K562 (cell line): Measurements from ENCODE around the gene PDE6D. TPM values are rescaled to one million over a fixed set of nuclear protein-coding genes. Genes with fewer than 3 reads are reported as not detected.

ENCODE experiments used
- BRCA1 ChIP-seq, 2 experiments: fragments of 450-650 bp in 1 of 2; sonication (generic) in 1 of 2; formaldehyde crosslinking in 1 of 2; IDR thresholded peaks; 2 replicates each; pipeline versions ENCODE4 v1.5.0 to v1.6.1; 2017 to 2020; ENCODE audit warnings: mild to moderate bottlenecking in 1 of 2, missing genetic modification reagents in 1 of 2
- C11orf30 ChIP-seq: fragments of 450-650 bp; IDR thresholded peaks from 2 replicates; pipeline ENCODE4 v1.6.1; 2016; ENCODE audit warnings: low read depth, mild to moderate bottlenecking
- EHMT2 ChIP-seq: fragments of 450-650 bp; IDR thresholded peaks from 2 replicates; pipeline ENCODE4 v1.6.1; 2018; ENCODE audit warnings: antibody characterized with exemption
- FOXM1 ChIP-seq, 2 experiments: fragments of 450-650 bp in 1 of 2; sonication (generic) in 1 of 2; formaldehyde crosslinking in 1 of 2; IDR thresholded peaks; 2 replicates each; pipeline versions ENCODE4 v1.6.1 to v1.9.0; 2017 to 2022; ENCODE audit warnings: low read depth in 2 of 2, mild to moderate bottlenecking in 2 of 2, missing genetic modification reagents in 1 of 2, moderate library complexity in 1 of 2
- FUS ChIP-seq: fragments of 200-400 bp; formaldehyde crosslinking; optimal IDR thresholded peaks from 2 replicates; pipeline ENCODE3; 2017; ENCODE audit warnings: low read depth, low read length
- KLF13 ChIP-seq: fragments of 450-650 bp; IDR thresholded peaks from 2 replicates; pipeline ENCODE4 v1.6.1; 2016; ENCODE audit warnings: missing genetic modification characterization, low read depth, mild to moderate bottlenecking, missing compliant biosample characterization, moderate library complexity, borderline replicate concordance
- MEIS2 ChIP-seq: fragments of 450-650 bp; IDR thresholded peaks from 2 replicates; pipeline ENCODE4 v1.6.1; 2014; ENCODE audit warnings: mild to moderate bottlenecking; ENCODE audit not compliant: partially characterized antibody
- MYC ChIP-seq, 2 experiments: fragments of 250-450 bp in 1 of 2; sonication (Bioruptor Pico) in 1 of 2; IDR thresholded peaks; 2 replicates each; pipeline versions ENCODE4 v1.5.1 to v1.6.1; 2012 to 2021; ENCODE audit warnings: low read depth in 2 of 2, borderline replicate concordance in 1 of 2, improper control_type of control experiment in 1 of 2, low read length in 1 of 2, mild to moderate bottlenecking in 1 of 2, moderate library complexity in 1 of 2
- NFE2L1 ChIP-seq: fragments of 450-650 bp; IDR thresholded peaks from 2 replicates; pipeline ENCODE4 v1.6.1; 2016; ENCODE audit warnings: missing genetic modification characterization, low read depth, mild to moderate bottlenecking, missing compliant biosample characterization, moderate library complexity, borderline replicate concordance
- PHF21A ChIP-seq: fragments of 450-650 bp; IDR thresholded peaks from 2 replicates; pipeline ENCODE4 v1.6.1; 2017; ENCODE audit warnings: low read depth, borderline replicate concordance
- RAD51 ChIP-seq: fragments of 450-650 bp; IDR thresholded peaks from 2 replicates; pipeline ENCODE4 v1.7.1; 2016; ENCODE audit warnings: low read depth, mild to moderate bottlenecking, borderline replicate concordance
- SNRNP70 ChIP-seq: fragments of 200-400 bp; formaldehyde crosslinking; optimal IDR thresholded peaks from 2 replicates; pipeline ENCODE3; 2017; ENCODE audit warnings: low read depth, low read length
- TCF3 ChIP-seq: sonication (generic); formaldehyde crosslinking; IDR thresholded peaks from 2 replicates; pipeline ENCODE4 v1.4.0; 2020; ENCODE audit warnings: mild to moderate bottlenecking, missing genetic modification reagents
- TEAD1 ChIP-seq, 2 experiments: fragments of 450-650 bp in 1 of 2; sonication (generic) in 1 of 2; formaldehyde crosslinking; IDR thresholded peaks; 2 replicates each; pipeline versions ENCODE4 v1.4.0 to v1.8.0; 2020 to 2022; ENCODE audit warnings: mild to moderate bottlenecking in 2 of 2, missing genetic modification reagents in 1 of 2
- XRCC3 ChIP-seq: fragments of 450-650 bp; IDR thresholded peaks from 2 replicates; pipeline ENCODE4 v1.6.1; 2017; ENCODE audit warnings: mild to moderate bottlenecking, moderate library complexity
- ZFPM2 ChIP-seq: fragments of 250-450 bp; sonication (Bioruptor Pico); IDR thresholded peaks from 2 replicates; pipeline ENCODE4 v1.5.1; 2022; ENCODE audit warnings: mild to moderate bottlenecking
- ZNF165 ChIP-seq: fragments of 250-450 bp; sonication (Bioruptor Pico); IDR thresholded peaks from 2 replicates; pipeline ENCODE4 v1.4.0; 2020; ENCODE audit warnings: borderline replicate concordance
- ZNF717 ChIP-seq: fragments of 250-450 bp; sonication (Bioruptor Pico); IDR thresholded peaks from 2 replicates; pipeline ENCODE4 v1.5.0; 2021
- polyA plus RNA-seq, 8 experiments: library from polyadenylated mRNA; depleted of rRNA in 4 of 8; stranded (reverse) in 5 of 8; unstranded in 3 of 8; fragments of >200 nt; fragmentation: Nextera tagmentation in 2 of 8; fragmentation: Illumina TruSeq in 1 of 8; extraction: Ambion mirVana in 2 of 8; extraction: Trizol in 1 of 8; gene quantifications; 2 replicates each; pipeline versions ENCODE4 v1.2.1 to v1.2.3, GENCODE V29; 2011 to 2014; ENCODE audit warnings: inconsistent platforms in 1 of 8, missing spikeins in 1 of 8
- total RNA-seq, 7 experiments: library from RNA; depleted of rRNA in 6 of 7; stranded (reverse); fragments of >200 nt in 6 of 7; fragmentation: Illumina TruSeq in 2 of 7; extraction: Trizol in 2 of 7; gene quantifications; 2 replicates each; pipeline versions ENCODE4 v1.2.1 to v1.2.3, GENCODE V29; 2011 to 2021; ENCODE audit warnings: low replicate concordance in 1 of 7
- TF ChIP-seq, protein P1 (sequence below), 2 experiments: fragments of 450-650 bp in 1 of 2; sonication (generic) in 1 of 2; formaldehyde crosslinking; conservative IDR thresholded peaks; 2 replicates each; pipeline versions ENCODE4 v1.4.0 to v1.8.1; 2020 to 2022; ENCODE audit warnings: mild to moderate bottlenecking in 1 of 2, missing genetic modification reagents in 1 of 2
- TF ChIP-seq, protein P2 (sequence below): fragments of 250-450 bp; sonication (Bioruptor Pico); IDR thresholded peaks from 2 replicates; pipeline ENCODE4 v1.4.0; 2020; ENCODE audit warnings: mild to moderate bottlenecking
- TF ChIP-seq, protein P3 (sequence below): fragments of 450-650 bp; IDR thresholded peaks from 2 replicates; pipeline ENCODE4 v1.7.1; 2018; ENCODE audit warnings: mild to moderate bottlenecking, low read depth; ENCODE audit not compliant: partially characterized antibody

Gene PDE6D
- total and polyA plus RNA-seq, 9 of the 15 experiments (the other 6 are each of a cell fraction or from before 2014, with no cell fraction given) = 0.65 to 11.6 (median 7.0) TPM

DNA sequence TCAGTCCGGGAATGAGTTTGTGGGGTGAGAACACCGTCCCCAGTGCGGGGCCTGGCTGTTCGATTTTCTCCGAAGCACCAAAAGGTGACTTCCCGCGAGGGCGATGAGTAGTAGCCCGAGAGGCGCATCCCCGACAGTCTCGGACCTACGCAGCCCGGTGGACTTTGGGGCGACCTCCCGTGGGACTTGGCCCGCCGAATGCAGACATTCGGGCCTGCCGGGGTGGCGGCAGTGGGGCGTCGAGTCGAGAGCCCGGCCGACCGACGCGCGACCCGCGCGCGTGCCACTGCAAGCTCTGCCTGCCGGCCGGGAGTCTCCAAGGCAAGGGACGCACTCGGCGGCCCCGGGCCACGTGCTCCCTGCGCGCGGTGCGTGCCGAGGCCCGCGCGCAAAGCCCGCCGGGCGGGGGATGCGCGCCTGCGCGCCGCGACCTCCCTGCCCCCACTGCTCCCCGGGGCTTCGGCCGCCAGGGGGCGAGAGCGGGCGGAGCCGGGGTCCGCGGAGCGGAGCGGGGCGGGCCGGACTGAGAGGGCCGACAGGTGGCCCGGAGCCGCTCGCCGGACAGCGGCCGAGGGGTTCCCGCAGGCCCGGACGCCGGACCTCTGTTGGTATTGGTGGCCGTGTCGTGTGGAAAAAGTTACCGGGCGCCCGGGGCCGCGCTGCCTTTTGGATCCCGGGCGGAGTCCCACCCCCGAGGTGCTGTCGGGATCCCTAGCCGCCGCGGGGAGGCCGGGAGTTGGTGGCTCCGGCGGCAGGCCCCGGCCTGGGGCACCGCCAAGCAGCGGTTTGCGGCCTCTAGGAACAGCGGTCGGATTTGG lies 70.9 kb downstream of the PDE6D start (continued):
- no peak for TF ChIP-seq TCF3
- TF ChIP-seq KLF13 = no peak
- no peak for TF ChIP-seq SNRNP70
- no peak for TF ChIP-seq FUS
- TF ChIP-seq, protein P1, sequence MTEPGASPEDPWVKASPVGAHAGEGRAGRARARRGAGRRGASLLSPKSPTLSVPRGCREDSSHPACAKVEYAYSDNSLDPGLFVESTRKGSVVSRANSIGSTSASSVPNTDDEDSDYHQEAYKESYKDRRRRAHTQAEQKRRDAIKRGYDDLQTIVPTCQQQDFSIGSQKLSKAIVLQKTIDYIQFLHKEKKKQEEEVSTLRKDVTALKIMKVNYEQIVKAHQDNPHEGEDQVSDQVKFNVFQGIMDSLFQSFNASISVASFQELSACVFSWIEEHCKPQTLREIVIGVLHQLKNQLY (CRISPR knock-in tag; conservative IDR thresholded peaks at IDR 0.05) = 0 out of 4 replicates have a peak, but pooled peaks of 1 of the 2 experiments have one; percentile 67
- no peak for TF ChIP-seq XRCC3
- TF ChIP-seq ZNF165 (CRISPR knock-in tag) = no peak
- TF ChIP-seq, protein P2, sequence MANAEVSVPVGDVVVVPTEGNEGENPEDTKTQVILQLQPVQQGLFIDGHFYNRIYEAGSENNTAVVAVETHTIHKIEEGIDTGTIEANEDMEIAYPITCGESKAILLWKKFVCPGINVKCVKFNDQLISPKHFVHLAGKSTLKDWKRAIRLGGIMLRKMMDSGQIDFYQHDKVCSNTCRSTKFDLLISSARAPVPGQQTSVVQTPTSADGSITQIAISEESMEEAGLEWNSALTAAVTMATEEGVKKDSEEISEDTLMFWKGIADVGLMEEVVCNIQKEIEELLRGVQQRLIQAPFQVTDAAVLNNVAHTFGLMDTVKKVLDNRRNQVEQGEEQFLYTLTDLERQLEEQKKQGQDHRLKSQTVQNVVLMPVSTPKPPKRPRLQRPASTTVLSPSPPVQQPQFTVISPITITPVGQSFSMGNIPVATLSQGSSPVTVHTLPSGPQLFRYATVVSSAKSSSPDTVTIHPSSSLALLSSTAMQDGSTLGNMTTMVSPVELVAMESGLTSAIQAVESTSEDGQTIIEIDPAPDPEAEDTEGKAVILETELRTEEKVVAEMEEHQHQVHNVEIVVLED (CRISPR knock-in tag) = peak; percentile 79
- no peak for TF ChIP-seq BRCA1 (IDR thresholded peaks at IDR 0.05)
- no peak for TF ChIP-seq BRCA1 (CRISPR knock-in tag; IDR thresholded peaks at IDR 0.05)
- no peak for TF ChIP-seq PHF21A
- peak; percentile 98 for TF ChIP-seq MYC (IDR thresholded peaks at IDR 0.05; ENCODE audit: low read depth, low read length)
- peak; percentile 66; the same call in 1 of the 2 replicates for TF ChIP-seq MYC (CRISPR knock-in tag; IDR thresholded peaks at IDR 0.05; ENCODE audit: borderline replicate concordance, low read depth)
- TF ChIP-seq TEAD1 (CRISPR knock-in tag; IDR thresholded peaks at IDR 0.05) = peak in 1 of 2 experiments; percentile 75; a peak in 1 of 4 replicates
- TF ChIP-seq ZFPM2 (CRISPR knock-in tag) = no peak
- no peak for TF ChIP-seq EHMT2
- TF ChIP-seq MEIS2 = peak; percentile 23
- TF ChIP-seq ZNF717 = no peak
- no peak for TF ChIP-seq FOXM1 (IDR thresholded peaks at IDR 0.05; ENCODE audit: low read depth)
- 0 out of 2 replicates have a peak, but pooled peaks have one; percentile 5 for TF ChIP-seq FOXM1 (CRISPR knock-in tag; IDR thresholded peaks at IDR 0.05; ENCODE audit: low read depth)
- TF ChIP-seq, protein P3, sequence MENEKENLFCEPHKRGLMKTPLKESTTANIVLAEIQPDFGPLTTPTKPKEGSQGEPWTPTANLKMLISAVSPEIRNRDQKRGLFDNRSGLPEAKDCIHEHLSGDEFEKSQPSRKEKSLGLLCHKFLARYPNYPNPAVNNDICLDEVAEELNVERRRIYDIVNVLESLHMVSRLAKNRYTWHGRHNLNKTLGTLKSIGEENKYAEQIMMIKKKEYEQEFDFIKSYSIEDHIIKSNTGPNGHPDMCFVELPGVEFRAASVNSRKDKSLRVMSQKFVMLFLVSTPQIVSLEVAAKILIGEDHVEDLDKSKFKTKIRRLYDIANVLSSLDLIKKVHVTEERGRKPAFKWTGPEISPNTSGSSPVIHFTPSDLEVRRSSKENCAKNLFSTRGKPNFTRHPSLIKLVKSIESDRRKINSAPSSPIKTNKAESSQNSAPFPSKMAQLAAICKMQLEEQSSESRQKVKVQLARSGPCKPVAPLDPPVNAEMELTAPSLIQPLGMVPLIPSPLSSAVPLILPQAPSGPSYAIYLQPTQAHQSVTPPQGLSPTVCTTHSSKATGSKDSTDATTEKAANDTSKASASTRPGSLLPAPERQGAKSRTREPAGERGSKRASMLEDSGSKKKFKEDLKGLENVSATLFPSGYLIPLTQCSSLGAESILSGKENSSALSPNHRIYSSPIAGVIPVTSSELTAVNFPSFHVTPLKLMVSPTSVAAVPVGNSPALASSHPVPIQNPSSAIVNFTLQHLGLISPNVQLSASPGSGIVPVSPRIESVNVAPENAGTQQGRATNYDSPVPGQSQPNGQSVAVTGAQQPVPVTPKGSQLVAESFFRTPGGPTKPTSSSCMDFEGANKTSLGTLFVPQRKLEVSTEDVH = no peak
- TF ChIP-seq C11orf30 = no peak
- no peak for TF ChIP-seq RAD51
- TF ChIP-seq NFE2L1 (tag) = no peak
